HG03108 (cell line): ENCODE data around the gene PTPN23.

Experiments used
- ATAC-seq: cut with Tn5 transposase; IDR thresholded peaks from one replicate; pipeline ENCODE4 v1.9.1; 2021; ENCODE audit warnings: moderate library complexity; ENCODE audit not compliant: unreplicated experiment

Gene PTPN23

GRCh38 chr3:47405820-47406761, 25.3 kb downstream of the PTPN23 start:
- ATAC-seq = no peak

GRCh38 chr3:47406762-47407149, 25.9 kb downstream of the PTPN23 start:
- ATAC-seq = no peak

- ATAC-seq = no peak
Observed at GRCh38 chr3:47407237-47407636, 26.4 kb downstream of the PTPN23 start.

GRCh38 chr3:47407896-47408838, 27.3 kb downstream of the PTPN23 start:
- no peak for ATAC-seq

- ATAC-seq = no peak
Observed at GRCh38 chr3:47408839-47409229, 28.0 kb downstream of the PTPN23 start.

- ATAC-seq = no peak
Observed at GRCh38 chr3:47409284-47409683, 28.5 kb downstream of the PTPN23 start.

- ATAC-seq = no peak
Observed at GRCh38 chr3:47409688-47410416, 29.0 kb downstream of the PTPN23 start.

GRCh38 chr3:47410417-47410720, 29.5 kb downstream of the PTPN23 start:
- ATAC-seq = no peak

GRCh38 chr3:47410801-47411646, 30.2 kb downstream of the PTPN23 start:
- ATAC-seq = no peak

GRCh38 chr3:47411696-47412452, 31.1 kb downstream of the PTPN23 start:
- ATAC-seq = no peak

GRCh38 chr3:47412453-47412756, 31.6 kb downstream of the PTPN23 start:
- ATAC-seq = no peak

- no peak for ATAC-seq
Observed at GRCh38 chr3:47412842-47413520, 32.2 kb downstream of the PTPN23 start.

GRCh38 chr3:47413751-47414150, 32.9 kb downstream of the PTPN23 start:
- no peak for ATAC-seq

- ATAC-seq = no peak
Observed at GRCh38 chr3:47414161-47414564, 33.3 kb downstream of the PTPN23 start.

GRCh38 chr3:47414666-47415587, 34.1 kb downstream of the PTPN23 start:
- no peak for ATAC-seq

GRCh38 chr3:47416041-47416440, 35.2 kb downstream of the PTPN23 start:
- ATAC-seq = no peak

- ATAC-seq = no peak
Observed at GRCh38 chr3:47418167-47419082, 37.6 kb downstream of the PTPN23 start.
